ENCODE measurements around the gene PRAMEF5. TPM values are rescaled to one million over a fixed set of nuclear protein-coding genes. Genes with fewer than 3 reads are reported as not detected.
"Not testable (repeated sequence)": the region's sequence is repeated elsewhere in the genome, so short reads cannot be mapped to it uniquely, and the experiment has no call there.

PRAMEF5 gene
- total and polyA plus RNA-seq, 2 experiments from 2014 or later: not detected

DNA sequence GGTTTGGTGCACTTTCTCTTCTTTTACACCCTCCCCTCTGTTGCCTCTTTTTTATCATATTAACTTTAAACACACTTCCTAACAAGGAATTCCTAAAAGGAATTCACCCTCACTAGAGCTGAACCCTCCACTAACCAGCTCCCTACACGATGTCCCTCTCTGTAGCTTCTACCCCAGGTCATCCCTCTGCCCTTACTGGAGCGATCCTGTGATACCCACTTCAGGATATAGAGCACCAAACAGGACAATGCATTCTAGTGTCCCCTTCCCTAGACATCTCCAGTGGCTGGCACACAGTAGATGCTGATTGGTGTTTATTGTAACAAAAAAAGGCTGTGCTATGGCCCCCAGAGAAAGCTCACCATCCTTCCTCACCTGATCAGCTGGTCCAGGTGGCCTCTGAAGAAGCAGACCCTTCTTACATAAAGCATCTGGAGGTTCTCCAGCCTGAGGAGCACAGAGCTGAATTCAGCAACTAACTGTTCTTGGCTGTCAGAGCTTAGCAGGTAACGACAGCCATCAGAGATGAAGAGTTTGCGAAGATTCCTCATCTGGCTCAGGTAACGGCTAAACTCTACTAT lies 29.4 kb upstream of the PRAMEF5 start:
- Histone ChIP-seq H3K79me2 (replicated peaks; ENCODE audit: insufficient read depth) (no peaks in the 10 kb centered on the region), H3K36me3 (ENCODE audit: insufficient read depth) (0 out of 2 replicates have a peak, but pooled peaks cover 3% of the 10 kb centered on the region), H3K27me3 (ENCODE audit: insufficient read depth) (no peaks in the 10 kb centered on the region), H2AFZ (no peak overlapping the region), H3K4me2 (no peak overlapping the region), H3K9me2 (ENCODE audit: insufficient read depth) (no peaks in the 10 kb centered on the region), H4K20me1 (replicated peaks; ENCODE audit: insufficient read depth) (no peaks in the 10 kb centered on the region), H3F3A (replicated peaks; ENCODE audit: low read depth) (no peaks in the 10 kb centered on the region), H3K4me3 (no peak overlapping the region), H3K4me1 (ENCODE audit: insufficient read depth) (no peaks in the 10 kb centered on the region), H3K27ac (ENCODE audit: low read depth) (no peak overlapping the region)
- Mint-ChIP-seq H3K27ac (no peak overlapping the region), H3K9me3 (peaks cover 49% of the 10 kb centered on the region), H3K4me1 (no peaks in the 10 kb centered on the region), H3K27me3 (ENCODE audit: insufficient read depth, low read depth, poor library complexity) (peaks cover 6% of the 10 kb centered on the region), H3K4me3 (no peak overlapping the region), H3K36me3 (ENCODE audit: low read depth) (peaks cover 31% of the 10 kb centered on the region)
- TF ChIP-seq POLR2AphosphoS5 (IDR thresholded peaks at IDR 0.05; ENCODE audit: low read depth) (no peak), ZNF462 (CRISPR knock-in tag; IDR thresholded peaks at IDR 0.05) (no peak), EZH2 (IDR thresholded peaks at IDR 0.05; ENCODE audit: low read depth, unreplicated experiment) (no peak), STAT1 (IDR thresholded peaks at IDR 0.05; ENCODE audit: unreplicated experiment) (no peak), ZNF114 (CRISPR knock-in tag; IDR thresholded peaks at IDR 0.05) (no peak)
- TF ChIP-seq, protein P1, sequence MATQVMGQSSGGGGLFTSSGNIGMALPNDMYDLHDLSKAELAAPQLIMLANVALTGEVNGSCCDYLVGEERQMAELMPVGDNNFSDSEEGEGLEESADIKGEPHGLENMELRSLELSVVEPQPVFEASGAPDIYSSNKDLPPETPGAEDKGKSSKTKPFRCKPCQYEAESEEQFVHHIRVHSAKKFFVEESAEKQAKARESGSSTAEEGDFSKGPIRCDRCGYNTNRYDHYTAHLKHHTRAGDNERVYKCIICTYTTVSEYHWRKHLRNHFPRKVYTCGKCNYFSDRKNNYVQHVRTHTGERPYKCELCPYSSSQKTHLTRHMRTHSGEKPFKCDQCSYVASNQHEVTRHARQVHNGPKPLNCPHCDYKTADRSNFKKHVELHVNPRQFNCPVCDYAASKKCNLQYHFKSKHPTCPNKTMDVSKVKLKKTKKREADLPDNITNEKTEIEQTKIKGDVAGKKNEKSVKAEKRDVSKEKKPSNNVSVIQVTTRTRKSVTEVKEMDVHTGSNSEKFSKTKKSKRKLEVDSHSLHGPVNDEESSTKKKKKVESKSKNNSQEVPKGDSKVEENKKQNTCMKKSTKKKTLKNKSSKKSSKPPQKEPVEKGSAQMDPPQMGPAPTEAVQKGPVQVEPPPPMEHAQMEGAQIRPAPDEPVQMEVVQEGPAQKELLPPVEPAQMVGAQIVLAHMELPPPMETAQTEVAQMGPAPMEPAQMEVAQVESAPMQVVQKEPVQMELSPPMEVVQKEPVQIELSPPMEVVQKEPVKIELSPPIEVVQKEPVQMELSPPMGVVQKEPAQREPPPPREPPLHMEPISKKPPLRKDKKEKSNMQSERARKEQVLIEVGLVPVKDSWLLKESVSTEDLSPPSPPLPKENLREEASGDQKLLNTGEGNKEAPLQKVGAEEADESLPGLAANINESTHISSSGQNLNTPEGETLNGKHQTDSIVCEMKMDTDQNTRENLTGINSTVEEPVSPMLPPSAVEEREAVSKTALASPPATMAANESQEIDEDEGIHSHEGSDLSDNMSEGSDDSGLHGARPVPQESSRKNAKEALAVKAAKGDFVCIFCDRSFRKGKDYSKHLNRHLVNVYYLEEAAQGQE (IDR thresholded peaks at IDR 0.05; ENCODE audit: unreplicated experiment): no peak
- DNase-seq (ENCODE audit: low spot score) (no peak), ATAC-seq (no peak)

GRCh38 chr1:13225675-13226204 lies 28.3 kb upstream of the PRAMEF5 start, which contains the start of gene PRAMEF18:
Gene PRAMEF18, minus strand, starts transcription at chr1:13226154. Its CDS starts 48 bp downstream, at chr1:13226106.
- H3K4me1 Mint-ChIP-seq; H3K27me3 Mint-ChIP-seq (ENCODE audit: insufficient read depth, low read depth, poor library complexity); ATAC-seq; H3K36me3 ChIP-seq (ENCODE audit: insufficient read depth); H3K4me1 ChIP-seq (ENCODE audit: insufficient read depth); H3F3A ChIP-seq (replicated peaks; ENCODE audit: low read depth); H3K4me2 ChIP-seq; H4K20me1 ChIP-seq (replicated peaks; ENCODE audit: insufficient read depth); H3K27ac Mint-ChIP-seq; H3K9me2 ChIP-seq (ENCODE audit: insufficient read depth); H3K79me2 ChIP-seq (replicated peaks; ENCODE audit: insufficient read depth); DNase-seq (ENCODE audit: low spot score); H3K4me3 Mint-ChIP-seq; H3K27me3 ChIP-seq (ENCODE audit: insufficient read depth); H2AFZ ChIP-seq; H3K4me3 ChIP-seq; H3K27ac ChIP-seq (ENCODE audit: low read depth): not testable (repeated sequence)
- H3K36me3 Mint-ChIP-seq (ENCODE audit: low read depth): peaks cover 39% of the 10 kb centered on the region
- peaks cover 61% of the 10 kb centered on the region for H3K9me3 Mint-ChIP-seq
